T-helper 2 cell treated with Interferon-gamma antibody and Interleukin-4, amounts not matched to agents 100 ng/mL and 5 ng/mL, for 36 hours (primary cell): Measurements from ENCODE around the gene AQP5. TPM values are rescaled to one million over a fixed set of nuclear protein-coding genes. Genes with fewer than 3 reads are reported as not detected.

Experiments used
- intact Hi-C: fragments of 100-400 bp; cut with micrococcal nuclease; formaldehyde crosslinking; loops from one replicate; pipeline ENCODE4 v1.15.1; 2023
- total RNA-seq: library from RNA; stranded (reverse); gene quantifications from 2 replicates; pipeline ENCODE4 v1.2.3, GENCODE V29; 2022

The AQP5 gene
- total RNA-seq, 1 donor from 2014 or later, result not detected

GRCh38 chr12:49932023-49932422, 29.6 kb upstream of the AQP5 start:
- intact Hi-C loops, result no loop called here

GRCh38 chr12:49932533-49933130, 29.0 kb upstream of the AQP5 start:
- intact Hi-C loops, result no loop called here

GRCh38 chr12:49933796-49934195, 27.9 kb upstream of the AQP5 start:
- intact Hi-C loops, result no loop called here

GRCh38 chr12:49934505-49934904, 27.2 kb upstream of the AQP5 start:
- intact Hi-C loops, result no loop called here

GRCh38 chr12:49936925-49937324, 24.7 kb upstream of the AQP5 start:
- intact Hi-C loops, result no loop called here

- intact Hi-C loops, result no loop called here
These were observed 23.9 kb upstream of the AQP5 start for GRCh38 chr12:49937639-49938300.

GRCh38 chr12:49939307-49939706, 22.4 kb upstream of the AQP5 start:
- intact Hi-C loops, result no loop called here

GRCh38 chr12:49939707-49940106, 22.0 kb upstream of the AQP5 start:
- intact Hi-C loops, result no loop called here

GRCh38 chr12:49941556-49942511, 19.8 kb upstream of the AQP5 start:
- intact Hi-C loops, result no loop called here

- intact Hi-C loops, result no loop called here
These were observed 19.2 kb upstream of the AQP5 start for GRCh38 chr12:49942512-49942893.

GRCh38 chr12:49942921-49943624, 18.6 kb upstream of the AQP5 start:
- intact Hi-C loops, result no loop called here

- intact Hi-C loops, result no loop called here
These were observed 18.1 kb upstream of the AQP5 start for GRCh38 chr12:49943625-49943960.

- intact Hi-C loops, result no loop called here
These were observed 17.6 kb upstream of the AQP5 start for GRCh38 chr12:49944046-49944445.

- intact Hi-C loops, result no loop called here
These were observed 17.0 kb upstream of the AQP5 start for GRCh38 chr12:49944718-49945117.

- intact Hi-C loops, result no loop called here
These were observed 16.1 kb upstream of the AQP5 start for GRCh38 chr12:49945394-49946080.

GRCh38 chr12:49946086-49946485, 15.6 kb upstream of the AQP5 start:
- intact Hi-C loops, result no loop called here

GRCh38 chr12:49946497-49946896, 15.2 kb upstream of the AQP5 start:
- intact Hi-C loops, result no loop called here

GRCh38 chr12:49947593-49948226, 14.0 kb upstream of the AQP5 start:
- intact Hi-C loops, result no loop called here

GRCh38 chr12:49948866-49949845, 12.5 kb upstream of the AQP5 start:
- intact Hi-C loops, result no loop called here
